ENCODE measurements around the gene CDH10.

GRCh38 chr5:24595329-24595728 is 49.4 kb downstream of the CDH10 start:
- TF ChIP-seq ARNTL (CRISPR knock-in tag; IDR thresholded peaks at IDR 0.05) (no peak), KLF13 (CRISPR knock-in tag; IDR thresholded peaks at IDR 0.05) (no peak)

Measured in HepG2 (cell line).